GM18519 (cell line): ENCODE data around the gene PMAIP1.
"Not testable (repeated sequence)": the region's sequence is repeated elsewhere in the genome, so short reads cannot be mapped to it uniquely, and the experiment has no call there.

ENCODE experiments used
- ATAC-seq: cut with Tn5 transposase; IDR thresholded peaks from one replicate; pipeline ENCODE4 v1.9.1; 2021; ENCODE audit warnings: mild to moderate bottlenecking, moderate library complexity; ENCODE audit not compliant: unreplicated experiment, low FRiP score

The PMAIP1 gene

DNA sequence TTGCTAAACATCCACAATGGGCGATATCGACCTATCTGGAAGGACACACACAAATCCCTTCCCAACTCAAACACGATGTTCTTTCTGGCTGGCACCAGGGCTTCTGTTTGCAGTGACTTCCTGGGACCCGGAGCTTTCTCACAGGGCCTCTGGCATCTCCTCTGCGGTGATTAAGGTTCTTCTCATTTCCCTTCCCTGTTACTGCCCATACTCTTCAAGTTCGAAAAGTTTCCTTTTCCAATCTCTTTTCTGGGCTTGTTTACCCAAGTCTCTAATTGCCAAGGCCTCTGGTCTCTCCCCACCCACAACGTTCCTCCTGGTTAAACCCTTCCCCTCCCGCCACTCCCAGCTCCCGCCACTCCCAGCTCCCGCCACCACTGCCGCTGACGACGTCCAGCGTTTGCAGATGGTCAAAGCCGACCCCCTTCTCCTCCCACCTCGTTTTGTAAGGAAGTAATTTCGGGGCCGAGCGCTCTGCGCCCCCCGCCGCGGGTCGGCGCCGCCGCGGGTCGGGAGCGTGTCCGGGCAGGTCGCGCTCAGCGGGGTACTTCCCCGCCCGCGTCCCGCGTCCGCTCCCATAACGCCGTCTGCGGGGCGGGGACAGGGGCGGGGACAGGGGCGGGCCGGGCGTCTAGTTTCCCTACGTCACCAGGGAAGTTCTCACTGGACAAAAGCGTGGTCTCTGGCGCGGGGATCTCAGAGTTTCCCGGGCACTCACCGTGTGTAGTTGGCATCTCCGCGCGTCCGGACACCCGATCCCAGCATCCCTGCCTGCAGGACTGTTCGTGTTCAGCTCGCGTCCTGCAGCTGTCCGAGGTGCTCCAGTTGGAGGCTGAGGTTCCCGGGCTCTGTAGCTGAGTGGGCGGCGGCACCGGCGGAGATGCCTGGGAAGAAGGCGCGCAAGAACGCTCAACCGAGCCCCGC lies at the start of gene PMAIP1:
PMAIP1 (plus strand) TSS at position 699 of the 924 bp plus-strand sequence; CDS start at position 881, 182 bp downstream.
- peak; percentile 38 for ATAC-seq

DNA sequence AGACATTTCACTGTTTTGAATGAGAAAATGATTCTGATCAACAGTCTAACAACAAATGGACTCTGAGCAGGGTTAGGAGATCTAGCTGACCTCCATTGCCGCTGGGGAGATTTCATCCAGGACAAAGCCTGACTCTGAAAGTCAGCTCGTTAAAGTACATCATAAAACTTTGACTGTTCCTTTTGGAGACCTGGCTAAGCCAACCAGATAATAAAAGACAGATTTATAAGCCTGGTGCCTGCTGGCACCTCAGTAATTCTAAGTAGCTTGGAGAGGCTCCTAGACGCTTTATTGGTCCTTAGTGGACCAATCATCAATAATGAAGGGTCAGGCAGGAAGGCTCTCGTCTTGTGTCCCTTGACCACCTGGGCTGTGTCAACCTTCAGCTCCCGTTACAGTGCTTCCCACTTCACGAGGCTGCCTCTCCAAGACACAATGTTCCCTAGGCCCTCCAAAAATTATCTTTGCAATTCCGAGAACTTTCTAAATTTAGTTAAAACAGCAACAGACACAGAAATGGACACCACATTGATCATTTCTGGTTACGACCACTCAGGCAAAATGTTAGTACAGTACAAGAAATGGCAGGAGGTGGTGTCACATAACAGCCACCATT lies 47.9 kb upstream of the PMAIP1 start:
- ATAC-seq: no peak

DNA sequence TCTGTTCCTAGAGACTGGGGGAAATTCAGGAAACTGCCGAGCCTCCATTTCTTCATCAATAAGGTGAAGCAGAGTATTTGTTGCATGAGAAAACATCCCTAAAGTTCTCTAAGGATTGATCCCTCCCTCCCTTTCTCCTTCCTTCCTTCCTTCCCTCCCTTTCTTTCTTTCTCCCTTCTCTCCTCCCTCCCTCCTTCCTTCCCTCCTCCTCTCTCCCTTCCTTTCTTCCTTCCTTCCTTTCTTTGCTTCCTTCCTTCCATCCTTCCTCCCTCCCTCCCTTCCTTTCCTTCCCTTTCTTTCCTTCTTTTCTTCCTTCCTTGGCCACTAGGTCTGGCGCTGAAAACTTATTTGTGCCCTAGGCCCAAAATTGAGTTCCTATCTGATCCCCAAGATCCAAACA lies 47.2 kb upstream of the PMAIP1 start:
- ATAC-seq: no peak

DNA sequence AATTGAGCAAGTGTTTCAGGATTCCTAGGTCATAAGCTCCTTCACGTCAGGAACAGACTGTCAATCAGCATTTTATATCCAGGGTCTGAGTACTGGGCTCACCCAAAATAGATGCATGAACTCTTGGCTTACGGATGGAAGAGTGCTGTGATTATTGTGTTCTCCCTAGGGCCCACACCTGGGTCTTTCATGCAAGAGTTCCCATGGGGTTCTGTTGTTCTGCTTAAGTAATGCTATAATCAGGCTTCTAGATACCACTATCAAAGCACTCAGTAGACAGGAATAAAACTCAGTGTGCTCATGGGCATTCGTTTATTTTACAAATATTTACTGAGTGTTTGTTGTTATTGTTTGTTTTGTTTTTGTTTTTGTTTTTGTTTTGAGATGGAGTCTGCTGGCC lies 46.4 kb upstream of the PMAIP1 start:
- no peak for ATAC-seq

DNA sequence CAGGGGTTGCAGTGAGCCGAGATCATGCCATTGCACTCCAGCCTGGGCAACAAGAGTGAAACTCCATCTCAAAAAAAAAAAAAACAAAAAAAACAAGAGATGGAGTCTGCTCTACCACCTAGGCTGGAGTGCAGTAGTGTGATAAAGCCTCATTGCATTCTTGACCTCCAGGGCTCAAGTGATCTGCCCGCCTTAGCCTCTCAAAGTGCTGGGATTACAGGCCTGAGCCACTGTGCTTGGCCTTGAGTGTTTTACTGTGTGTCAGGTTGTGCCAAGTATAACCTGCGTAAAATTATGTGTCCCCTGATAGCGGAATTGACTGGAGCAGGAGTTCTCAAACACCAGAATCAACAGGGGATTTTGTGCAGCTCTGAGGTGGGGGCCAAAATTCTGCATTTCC lies 45.8 kb upstream of the PMAIP1 start:
- not testable (repeated sequence) for ATAC-seq

DNA sequence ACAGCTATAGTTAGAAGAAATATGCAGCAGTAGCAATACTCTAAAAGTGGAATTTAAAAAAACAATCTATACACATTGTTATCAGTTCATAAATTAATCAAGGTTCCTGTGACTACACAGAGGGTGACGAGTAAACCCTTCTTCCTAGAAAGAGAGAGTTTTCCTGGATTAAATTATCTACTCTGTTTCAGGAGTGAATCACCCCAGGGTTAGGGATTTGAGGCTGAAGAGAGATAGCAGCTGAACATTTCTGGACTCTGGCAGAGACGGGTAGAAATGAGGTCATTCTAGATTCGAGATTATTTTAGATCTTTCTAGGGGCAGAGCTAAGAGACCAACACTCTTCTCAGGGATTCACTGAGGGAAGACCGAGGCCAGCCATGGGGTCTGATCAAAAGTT lies 38.8 kb upstream of the PMAIP1 start:
- ATAC-seq: no peak

DNA sequence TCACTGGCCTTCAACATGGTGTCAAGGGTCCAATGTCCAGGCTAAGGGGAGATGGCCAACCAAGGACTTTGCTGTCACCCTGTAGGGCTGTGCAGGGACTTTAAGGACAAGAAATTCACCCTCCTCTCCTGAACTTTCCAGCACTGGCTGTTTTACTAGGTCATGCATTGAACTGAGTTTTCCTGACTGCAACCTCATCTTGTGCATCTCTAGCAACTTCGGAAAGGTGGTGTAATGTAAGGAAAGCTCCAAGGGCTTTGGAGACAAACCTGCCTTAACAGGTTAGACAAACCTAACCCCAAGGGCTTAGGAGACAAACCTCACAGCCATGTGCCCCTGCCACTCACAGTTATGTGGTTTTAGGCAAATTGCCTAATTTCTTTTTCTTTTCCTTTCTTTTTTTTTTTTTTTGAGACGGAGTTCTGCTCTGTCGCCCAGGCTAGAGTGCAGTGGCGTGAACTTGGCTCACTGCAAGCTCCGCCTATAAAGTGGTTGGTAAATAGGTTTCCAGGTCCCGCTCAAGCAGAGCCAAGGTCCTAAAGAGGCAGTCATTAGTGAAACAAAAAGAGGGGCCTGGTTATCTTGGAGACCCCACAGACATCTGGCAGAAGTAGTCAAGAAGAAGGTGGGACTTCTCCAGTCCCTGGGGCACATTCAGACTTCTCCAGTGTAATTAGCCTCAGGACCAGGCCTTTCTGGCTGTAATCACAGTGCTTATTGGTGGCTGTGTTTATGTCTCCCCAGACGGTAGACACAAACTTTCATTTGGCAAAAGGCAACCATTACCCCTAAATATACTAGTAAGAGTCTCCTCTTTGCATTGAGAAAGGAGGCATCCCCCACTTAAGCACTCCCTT lies 37.6 kb upstream of the PMAIP1 start:
- ATAC-seq: peak; percentile 81

DNA sequence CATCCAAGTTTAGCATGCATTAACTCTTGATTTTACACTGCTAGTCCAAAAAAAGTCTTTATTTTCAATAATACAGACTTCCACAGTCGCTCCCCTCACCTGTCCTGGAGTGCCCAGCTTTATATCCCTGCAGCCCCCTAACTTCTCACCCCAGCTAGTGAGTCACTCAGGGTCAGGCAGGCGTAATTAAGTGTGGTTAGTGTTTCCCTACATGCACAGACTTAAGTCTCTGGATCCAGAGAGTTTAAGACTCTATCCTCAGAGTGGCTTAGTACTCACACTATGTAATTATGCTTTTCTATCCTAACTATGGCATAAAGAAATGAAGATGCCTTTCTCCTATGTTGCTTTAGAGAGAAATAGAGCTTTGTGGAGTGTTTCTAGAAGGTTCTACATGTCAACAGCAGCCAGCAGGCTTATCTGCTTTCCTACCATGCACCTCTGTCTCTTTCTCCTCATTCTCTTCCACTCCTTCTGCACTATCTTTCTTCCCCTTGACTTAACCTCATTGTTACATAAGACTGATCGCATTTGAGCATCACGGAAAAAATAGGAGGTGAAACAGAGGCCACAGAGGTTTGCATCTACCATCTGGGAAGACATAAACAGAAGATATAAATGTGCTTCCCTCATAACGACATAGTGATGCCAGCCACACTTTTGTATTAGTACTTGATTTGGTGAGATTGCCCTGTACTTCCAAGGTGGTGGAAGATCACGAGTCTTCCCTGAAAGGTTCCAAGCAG lies 34.4 kb upstream of the PMAIP1 start:
- no peak for ATAC-seq

DNA sequence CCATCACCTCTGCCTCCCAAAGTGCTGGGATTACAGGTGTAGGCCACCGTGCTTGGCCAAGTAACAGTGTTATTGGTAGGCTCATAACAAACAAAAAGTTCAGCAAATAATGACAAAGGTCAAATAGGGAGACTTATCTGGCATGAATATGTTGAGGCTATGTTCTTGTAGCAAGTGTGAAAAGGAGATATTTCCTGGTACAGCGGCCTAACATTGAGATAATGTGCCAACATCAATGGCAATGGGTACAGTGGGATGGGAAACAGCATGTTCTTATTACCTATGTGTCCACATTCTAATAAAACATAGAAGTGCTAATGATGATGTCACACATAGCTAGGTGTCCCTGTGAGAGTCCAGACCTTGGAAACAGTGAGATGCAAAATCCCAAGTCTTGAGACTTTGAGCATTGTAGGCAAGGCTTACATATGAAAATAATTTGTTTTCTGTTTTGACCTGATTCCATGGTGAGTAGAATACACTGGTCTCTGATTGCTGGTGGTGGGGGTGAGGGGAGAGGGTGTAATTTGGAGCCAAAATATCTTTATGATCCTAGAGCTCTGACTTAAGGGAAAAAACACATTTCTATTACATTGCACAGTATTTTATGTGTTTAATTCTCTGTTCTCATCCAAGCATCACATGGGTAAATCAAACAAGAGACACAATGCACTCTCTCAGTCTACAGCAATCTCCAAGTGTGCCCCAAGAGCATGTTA lies 33.1 kb upstream of the PMAIP1 start:
- no peak for ATAC-seq

DNA sequence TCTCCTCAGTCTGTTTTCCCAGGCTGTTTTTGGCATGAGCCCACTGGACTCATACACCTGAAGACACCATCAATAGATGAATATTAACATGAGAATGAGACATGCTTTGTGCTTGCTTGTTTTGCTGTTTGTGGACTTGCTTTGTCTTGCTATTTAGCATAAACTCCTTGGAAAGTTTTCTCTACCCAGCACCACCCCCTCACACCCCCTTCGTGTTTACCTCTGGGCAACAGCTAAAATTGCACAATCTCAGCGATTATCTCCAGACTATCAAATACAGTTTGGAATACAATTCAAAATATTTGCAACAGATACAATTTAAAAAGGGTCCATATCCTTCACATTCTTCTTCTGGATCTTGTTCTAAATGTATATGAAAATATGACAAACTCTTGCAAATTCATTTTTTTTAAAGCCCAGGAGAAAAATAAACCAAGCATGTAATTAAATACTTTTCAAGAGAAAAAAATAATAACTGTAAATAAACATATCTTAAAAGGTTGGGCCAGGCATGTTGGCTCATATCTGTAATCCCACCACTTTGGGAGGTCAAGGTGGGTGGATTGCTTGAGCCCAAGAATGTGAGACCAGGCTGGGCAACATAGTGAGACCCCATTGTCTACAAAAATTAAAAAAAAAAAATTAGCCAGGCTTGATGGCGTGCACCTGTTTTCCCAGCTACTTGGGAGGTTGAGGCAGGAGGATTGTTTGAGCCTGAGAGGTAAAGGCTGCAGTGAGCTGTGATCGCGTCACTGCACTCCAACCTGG lies 32.3 kb upstream of the PMAIP1 start:
- ATAC-seq: no peak

DNA sequence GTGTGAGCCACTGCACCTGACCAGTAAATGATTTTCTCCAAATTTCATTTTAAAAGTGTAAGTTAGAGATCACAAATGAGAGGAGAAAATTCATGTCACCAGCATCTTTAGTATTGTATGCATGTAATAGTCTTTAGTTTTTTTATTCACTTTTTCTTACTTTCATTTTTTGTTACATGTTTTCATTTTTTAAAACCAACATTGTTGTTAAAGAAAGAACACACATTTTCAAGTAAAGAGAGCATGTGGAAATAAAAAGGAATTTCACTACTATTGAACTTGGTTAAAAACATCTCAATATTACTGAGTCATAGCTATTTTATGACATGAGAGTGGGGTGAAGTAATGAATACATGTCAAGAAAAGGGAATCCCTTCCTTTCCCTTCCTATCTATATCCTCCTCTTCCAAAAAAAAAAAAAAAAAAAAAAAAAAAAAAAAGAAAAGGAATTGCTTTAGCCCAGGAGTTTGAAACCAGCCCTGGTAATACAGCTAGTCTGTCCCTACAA lies 29.1 kb upstream of the PMAIP1 start:
- ATAC-seq: no peak

DNA sequence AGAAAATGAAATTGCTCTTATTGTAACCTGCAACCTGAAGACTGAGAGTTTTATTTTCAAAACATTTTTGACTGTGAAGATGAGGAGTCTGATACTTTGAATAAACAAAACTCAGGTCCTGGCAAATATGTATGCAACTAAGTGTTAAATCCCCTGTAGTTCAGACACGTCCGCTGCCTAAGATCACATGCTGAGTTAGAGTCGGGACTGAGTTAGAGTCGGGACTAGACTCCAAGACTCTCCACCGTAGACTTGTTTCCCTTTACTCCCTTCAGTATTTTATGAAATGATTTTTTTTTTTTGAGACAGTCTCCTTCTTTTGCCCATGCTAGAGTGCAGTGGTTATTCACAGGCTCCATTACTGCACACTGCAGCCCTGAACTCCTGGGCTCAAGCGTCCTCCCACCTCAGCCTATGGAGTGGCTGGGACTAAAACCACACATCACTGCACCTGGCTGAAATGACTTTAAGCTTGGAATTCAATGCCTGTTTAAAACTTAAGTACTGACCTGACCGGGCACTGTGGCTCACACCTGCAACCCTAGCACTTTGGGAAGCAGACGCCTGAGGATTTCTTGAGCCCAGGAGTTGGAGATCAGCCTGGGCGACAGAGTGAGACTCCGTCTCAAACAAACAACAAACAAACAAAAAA lies 28.0 kb upstream of the PMAIP1 start:
- ATAC-seq: no peak

DNA sequence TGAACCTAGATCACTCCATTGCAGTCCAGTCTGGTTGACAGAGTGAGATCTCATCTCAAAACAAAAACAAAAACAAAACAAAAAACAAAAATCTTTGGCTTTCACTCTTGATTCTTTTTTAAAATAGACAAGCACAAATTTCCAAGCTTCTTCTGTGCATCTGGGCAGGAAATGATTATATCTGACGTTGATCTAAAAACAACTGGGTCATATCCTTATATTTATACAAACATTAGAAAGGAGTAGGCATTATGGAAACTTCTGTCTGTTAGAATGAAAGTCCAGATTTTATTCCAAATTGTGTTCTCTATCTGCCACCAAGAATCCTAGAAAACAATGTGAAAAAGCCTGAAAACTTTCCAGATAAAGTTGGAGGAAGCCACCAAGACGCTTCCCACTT lies 26.2 kb upstream of the PMAIP1 start:
- ATAC-seq: no peak

DNA sequence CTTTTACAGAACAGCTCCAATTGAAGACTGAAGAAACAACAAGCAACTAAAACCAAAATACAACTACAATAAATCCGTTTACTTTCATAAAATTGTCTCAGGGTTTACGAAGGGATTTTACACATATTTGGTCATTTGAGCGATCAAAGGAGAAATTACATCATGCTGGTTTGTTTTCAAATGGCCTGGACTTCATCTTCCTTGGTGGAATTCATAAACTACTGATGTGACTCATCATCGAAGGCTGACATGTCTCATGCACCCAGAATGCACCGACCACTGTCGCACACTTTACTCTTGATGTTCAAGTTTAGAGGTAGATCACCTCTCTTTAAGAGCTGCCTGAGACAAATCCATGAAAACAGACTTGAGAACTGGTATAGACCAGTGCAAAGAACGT lies 25.6 kb upstream of the PMAIP1 start:
- no peak for ATAC-seq

DNA sequence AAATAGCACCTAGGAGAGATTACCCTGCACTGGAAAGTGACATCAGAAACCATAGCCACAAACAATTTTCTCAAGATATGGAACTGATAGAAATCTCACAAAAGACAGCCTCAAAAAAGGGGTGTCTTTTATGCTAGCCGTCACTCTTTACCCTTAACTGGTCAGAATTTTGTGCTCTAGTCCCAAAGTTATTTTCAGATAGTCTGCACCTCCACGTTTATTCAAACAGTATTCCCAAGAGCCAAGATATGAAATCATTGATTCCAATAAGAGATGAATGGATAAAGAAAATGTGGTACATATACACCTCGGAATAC lies 23.5 kb upstream of the PMAIP1 start:
- peak; percentile 88 for ATAC-seq

DNA sequence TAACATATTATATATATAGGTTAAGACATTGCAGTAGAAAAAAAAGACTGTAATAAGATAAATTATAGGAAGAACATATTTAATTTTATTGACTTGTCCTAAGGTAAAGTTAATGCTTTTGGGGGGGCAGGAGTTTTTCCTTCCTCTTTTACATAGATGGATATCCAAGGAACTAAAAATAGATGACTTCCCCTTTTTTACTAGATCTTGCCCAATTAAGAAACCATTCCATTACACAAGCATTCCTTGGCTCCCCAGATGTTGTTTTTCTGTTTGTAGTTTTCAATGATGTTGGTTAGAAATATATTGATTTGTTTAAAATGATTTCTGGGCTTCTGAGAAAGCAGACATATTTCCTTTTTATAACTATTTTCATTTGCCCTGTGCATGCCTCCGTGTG lies 22.4 kb upstream of the PMAIP1 start:
- ATAC-seq: no peak

DNA sequence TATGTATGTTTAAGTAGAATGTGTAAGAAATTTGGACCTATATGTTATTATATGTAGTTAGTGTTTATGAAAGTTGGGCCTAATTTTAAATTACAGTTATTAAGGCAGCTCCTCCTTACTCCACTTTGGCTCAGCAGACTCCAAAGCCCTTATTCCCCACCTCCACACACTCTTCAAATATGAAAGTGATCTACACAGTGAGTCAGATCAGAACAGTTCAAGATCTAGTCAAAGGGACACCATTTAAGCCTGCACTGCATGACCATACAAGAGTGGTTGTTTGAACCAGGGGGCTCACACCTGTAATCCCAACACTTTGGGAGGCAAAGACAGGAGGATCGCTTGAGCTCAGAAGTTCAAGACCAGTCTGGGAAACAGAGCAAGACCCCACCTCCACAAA lies 21.2 kb upstream of the PMAIP1 start:
- peak; percentile 45 for ATAC-seq
